A549 (cell line): ENCODE results near the gene TMEM232.

Experiments used
- BHLHE40 ChIP-seq: IDR thresholded peaks from 2 replicates; pipeline ENCODE4 v1.6.1; 2012; ENCODE audit warnings: low read depth, low read length, inconsistent platforms
- EHMT2 ChIP-seq: fragments of 200-600 bp; sonication (generic); IDR thresholded peaks from 2 replicates; pipeline ENCODE4 v1.6.1; 2016; ENCODE audit warnings: antibody characterized with exemption, low read depth, mild to moderate bottlenecking, moderate library complexity
- JUN ChIP-seq, 2 experiments: fragments of >200 bp; sonication (Bioruptor Twin); formaldehyde crosslinking; IDR thresholded peaks; 2 replicates in 1 of 2; 3 replicates in 1 of 2; pipeline ENCODE4 v1.6.1; 2016 to 2017
- KDM1A ChIP-seq: fragments of 200-600 bp; sonication (generic); IDR thresholded peaks from 2 replicates; pipeline ENCODE4 v1.6.1; 2016; ENCODE audit warnings: low read depth, mild to moderate bottlenecking
- MAFK ChIP-seq: fragments of 450-650 bp; IDR thresholded peaks from 2 replicates; pipeline ENCODE4 v1.6.1; 2014; ENCODE audit not compliant: partially characterized antibody
- POLR2A ChIP-seq: IDR thresholded peaks from 2 replicates; pipeline ENCODE4 v1.6.1; 2012; ENCODE audit warnings: mild to moderate bottlenecking, low read length
- POLR2AphosphoS2 ChIP-seq: conservative IDR thresholded peaks from 2 replicates; pipeline ENCODE4 v1.6.1; 2012; ENCODE audit warnings: low read length, improper control_type of control experiment, inconsistent platforms
- ZFP36 ChIP-seq: fragments of 450-650 bp; IDR thresholded peaks from 2 replicates; pipeline ENCODE4 v1.6.1; 2014; ENCODE audit warnings: borderline replicate concordance; ENCODE audit not compliant: partially characterized antibody
- TF ChIP-seq, protein P1 (sequence below): fragments of 250-450 bp; sonication (Bioruptor Pico); IDR thresholded peaks from 2 replicates; pipeline ENCODE4 v1.5.0; 2021; ENCODE audit warnings: mild to moderate bottlenecking, moderate library complexity, borderline replicate concordance

DNA sequence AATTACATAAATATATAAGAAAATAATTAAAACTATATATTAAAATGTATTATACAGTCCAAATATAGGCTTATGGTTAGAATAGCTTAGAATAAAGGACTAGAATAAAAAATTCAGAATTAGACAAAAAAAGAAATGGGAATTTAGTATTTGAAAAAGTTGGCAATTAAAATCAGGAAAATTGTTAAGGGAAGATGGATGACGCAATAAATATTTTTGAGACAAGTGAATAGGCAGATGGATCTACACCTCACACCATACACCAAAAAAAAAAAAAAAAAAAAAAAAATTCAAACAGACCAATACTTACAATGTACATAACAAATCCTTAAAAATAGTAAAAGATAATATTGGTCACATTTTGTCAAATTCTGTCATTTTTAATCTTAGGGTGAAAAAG lies 200.7 kb downstream of the TMEM232 start:
- no peak for TF ChIP-seq KDM1A
- TF ChIP-seq POLR2AphosphoS2 = no peak
- TF ChIP-seq, protein P1, sequence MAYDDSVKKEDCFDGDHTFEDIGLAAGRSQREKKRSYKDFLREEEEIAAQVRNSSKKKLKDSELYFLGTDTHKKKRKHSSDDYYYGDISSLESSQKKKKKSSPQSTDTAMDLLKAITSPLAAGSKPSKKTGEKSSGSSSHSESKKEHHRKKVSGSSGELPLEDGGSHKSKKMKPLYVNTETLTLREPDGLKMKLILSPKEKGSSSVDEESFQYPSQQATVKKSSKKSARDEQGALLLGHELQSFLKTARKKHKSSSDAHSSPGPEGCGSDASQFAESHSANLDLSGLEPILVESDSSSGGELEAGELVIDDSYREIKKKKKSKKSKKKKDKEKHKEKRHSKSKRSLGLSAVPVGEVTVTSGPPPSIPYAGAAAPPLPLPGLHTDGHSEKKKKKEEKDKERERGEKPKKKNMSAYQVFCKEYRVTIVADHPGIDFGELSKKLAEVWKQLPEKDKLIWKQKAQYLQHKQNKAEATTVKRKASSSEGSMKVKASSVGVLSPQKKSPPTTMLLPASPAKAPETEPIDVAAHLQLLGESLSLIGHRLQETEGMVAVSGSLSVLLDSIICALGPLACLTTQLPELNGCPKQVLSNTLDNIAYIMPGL = no peak
- no peak for TF ChIP-seq BHLHE40
- no peak for TF ChIP-seq POLR2A
- TF ChIP-seq EHMT2 = no peak
- no peak for TF ChIP-seq MAFK
- no peak for TF ChIP-seq ZFP36
- TF ChIP-seq JUN (IDR thresholded peaks at IDR 0.05) = no peak
